Effector CD4-positive, alpha-beta T cell (primary cell): ENCODE data around the gene SFXN2.
A peak's percentile ranks its signal among the peaks of the same experiment; 100 is the strongest.
"Not testable (repeated sequence)": the region's sequence is repeated elsewhere in the genome, so short reads cannot be mapped to it uniquely, and the experiment has no call there.

Experiments used
- DNase-seq: peaks from one replicate; pipeline ENCODE4 v3.0.0-alpha.2; 2020

Gene SFXN2

DNA sequence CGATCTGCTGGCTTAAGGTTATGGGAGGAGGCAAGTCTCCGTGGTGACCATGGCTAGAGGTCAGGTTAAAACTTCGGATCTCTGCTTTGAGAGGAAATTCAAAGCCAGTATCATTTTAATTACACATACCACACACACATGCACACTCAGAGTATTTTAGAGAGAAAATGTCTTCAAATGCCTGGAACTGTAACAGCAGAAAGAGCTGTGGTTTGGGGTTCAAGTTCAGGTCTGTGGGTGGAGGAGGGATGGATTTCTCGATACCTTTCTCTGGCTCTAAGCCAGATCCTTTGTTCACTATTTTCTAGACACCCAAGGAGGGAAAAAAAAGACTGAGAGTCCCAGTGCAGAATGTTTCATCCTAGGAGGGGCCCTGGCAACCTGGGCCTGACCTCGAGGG, 32.7 kb upstream of the SFXN2 start:
- DNase-seq: no peak

DNA sequence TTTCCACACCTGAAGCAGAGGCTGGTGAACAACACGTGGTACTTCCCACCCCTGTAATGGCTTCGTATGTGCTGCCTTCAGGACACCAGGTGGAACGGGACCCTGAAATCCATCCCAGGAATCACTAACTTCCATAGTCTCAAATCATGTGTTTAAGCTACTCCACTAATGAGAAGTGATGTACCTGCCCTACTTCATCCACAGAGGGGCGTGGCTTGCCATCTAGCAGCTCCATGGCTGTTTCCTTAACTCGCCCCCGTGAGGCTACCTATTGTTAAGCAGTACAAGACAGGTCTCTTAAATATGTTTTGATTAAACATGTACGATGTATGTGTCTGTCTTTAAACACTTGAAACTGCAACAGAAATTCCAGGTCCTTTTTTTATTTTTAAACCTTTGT, 32.0 kb upstream of the SFXN2 start:
- no peak for DNase-seq

DNA sequence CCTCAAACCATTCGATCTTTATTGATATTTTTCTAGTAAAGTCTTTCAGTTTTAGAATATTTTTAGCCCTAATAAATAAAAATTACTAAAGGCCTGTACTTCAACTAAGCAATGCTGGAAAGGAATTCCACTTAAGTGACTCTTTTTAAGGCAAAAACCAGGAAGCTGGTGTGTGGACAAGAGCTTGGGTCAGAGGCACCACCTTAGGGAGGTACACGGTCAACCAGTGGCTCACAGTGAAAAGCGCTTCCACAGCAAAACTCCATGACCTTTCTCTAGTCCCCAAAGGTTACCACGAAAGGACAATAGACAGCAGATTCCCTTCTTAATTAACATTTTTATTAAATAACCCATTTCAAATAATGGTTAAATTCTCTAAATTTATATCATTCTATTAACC, 31.5 kb upstream of the SFXN2 start:
- no peak for DNase-seq

DNA sequence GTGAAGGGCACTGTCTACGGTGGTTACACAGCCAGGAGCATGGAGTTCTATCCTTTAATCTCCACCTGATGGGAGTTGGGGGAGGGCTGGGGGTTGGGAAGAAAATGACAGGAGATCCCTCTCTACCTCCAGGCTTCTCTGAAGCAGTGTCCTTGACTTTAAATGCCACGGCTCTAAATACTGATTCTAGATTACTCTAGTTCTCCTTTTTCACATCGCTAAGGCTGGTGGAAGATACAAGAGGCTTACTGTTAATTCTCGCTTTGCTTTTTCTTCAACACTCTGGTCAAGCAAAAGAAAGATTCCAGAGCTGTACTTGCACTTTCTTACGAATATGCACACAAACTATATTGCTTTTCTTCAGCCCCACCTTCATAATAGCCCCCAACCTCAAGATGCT, 30.7 kb upstream of the SFXN2 start:
- no peak for DNase-seq

DNA sequence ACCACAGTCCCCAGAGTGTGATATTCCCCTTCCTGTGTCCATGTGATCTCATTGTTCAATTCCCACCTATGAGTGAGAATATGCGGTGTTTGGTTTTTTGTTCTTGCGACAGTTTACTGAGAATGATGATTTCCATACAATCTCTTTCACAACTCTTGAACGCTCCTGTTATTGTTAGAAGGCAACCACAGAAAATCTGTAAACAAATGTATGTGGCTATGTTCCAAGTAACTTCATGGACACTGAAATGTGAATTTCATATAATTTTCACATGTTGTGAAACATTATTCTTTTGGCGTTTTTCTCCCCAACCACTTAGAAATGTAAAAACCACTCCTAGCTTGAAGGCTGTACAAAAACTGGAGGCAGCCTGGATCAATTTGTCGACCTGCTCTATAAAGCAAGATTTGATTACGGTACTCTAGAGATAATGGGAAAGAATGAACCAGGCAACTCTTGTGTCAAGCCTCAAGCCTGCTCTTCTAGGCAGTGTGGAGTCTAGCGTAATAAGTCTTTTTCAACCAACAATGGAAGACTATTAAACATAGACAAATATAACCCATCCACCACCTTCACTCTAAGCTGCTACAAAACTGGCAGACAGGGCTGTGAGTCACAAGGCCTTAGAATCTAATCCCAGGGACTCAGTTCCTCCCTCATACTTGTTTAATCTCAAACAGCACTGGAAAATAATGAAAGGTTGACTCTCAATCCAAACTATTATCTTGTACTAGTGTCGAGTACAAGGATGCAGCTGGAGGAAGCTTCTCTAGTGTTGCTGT, 23.0 kb upstream of the SFXN2 start:
- DNase-seq: no peak

DNA sequence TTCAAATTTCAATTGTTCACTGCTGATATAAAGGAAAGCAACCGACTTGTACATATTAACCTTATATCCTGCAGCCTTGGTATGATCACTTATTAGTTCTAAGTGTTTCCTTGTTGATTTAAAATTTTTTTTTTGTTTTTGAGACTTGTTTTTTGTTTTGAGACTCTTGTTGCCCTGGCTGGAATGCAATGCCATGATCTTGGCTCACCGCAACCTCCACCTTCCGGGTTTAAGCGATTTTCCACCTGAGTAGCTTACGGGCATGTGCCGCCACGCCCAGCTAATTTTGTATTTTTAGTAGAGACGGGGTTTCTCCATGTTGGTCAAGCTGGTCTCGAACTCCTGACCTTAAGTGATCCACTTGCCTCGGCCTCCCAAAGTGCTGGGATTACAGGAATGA, 19.0 kb upstream of the SFXN2 start:
- not testable (repeated sequence) for DNase-seq

DNA sequence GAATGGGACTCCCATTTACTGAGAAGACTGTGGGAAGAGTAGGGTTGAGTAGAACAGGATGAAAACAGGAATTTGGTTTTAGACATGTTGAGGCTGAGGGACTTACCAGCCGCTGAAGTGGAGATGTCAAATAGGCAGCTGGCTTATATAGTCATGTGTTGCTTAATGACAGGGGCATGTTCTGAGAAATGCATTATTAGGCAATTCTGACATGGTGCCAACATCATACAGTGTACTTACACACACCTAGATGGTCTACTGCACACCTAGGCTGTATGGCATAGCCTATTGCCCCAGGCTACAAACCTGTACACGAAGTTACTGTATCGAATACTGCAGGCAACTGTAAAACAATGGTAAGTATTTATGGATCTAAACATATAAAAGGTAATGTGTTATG, 17.7 kb upstream of the SFXN2 start:
- DNase-seq: no peak

DNA sequence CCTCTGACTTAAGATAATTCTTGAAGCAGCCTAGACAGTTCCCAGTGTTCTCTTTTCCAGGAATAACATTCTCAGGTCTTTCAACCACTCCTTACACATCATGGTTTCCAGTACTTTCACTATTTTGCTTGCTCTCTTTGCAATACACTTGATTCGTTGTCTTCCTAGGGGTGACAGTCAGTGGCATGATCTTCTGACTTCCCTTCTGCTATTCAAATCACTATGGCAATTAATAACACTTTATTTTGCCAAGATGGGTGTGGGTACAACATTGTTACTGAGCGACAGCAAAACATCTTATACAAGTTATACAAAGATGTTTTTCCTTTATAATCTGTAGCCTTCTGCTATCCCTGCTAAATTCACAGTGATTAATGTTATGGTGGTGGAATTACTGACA, 15.5 kb upstream of the SFXN2 start:
- DNase-seq: no peak

DNA sequence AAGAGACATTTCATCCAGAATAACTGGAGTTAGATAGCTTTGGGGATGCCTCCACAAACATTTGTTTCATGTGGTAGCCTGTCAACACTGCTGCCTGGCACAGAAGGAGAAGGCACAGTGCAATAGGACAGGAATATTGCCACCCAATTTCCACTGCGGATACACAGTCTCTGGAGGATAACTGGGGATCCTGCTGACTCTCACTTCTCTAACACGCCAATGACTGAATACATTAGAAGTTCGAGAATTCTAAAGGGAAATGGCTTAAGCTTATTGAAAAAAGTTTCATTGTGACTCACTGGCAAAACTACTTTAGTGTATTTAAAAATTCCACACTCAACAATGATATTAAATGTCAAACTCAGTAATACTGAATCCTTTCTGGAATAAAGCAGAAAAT, 13.2 kb upstream of the SFXN2 start:
- no peak for DNase-seq

DNA sequence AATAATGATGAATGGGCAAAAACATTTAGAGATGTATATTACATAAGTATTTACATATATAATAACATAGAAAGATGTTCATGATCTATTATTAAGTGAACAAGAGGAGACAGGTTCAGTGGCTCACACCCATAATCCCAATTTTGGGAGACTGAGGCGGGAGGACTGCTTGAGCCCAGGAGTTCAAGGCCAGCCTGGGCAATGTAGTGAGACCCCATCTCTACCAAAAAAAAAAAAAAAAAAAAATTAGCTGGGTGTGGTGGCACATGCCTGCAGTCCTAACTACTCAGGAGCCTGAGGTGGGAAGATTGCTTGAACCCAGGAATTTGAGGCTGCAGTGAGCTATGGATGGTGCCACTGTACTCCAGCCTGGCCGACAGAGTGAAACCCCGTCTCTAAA, 12.6 kb upstream of the SFXN2 start:
- DNase-seq: no peak

DNA sequence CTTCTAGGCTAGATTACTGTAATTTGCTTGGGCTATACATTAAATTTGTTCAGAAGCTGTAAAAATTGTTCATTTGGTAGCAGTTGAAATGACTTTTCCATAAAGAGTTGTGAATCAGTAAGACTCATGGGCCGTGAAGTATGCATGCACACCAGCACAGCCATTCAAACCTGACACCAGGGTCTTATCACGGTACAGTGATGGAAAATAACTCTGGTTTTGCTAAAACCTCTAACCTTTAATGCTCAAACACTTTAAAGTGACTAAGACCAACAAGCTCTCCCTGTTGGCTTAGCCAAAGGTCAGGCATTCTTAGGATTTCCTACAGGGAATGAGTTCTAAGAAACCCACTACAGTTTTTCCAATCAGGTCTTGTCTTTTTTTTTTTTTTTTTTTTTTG, 11.7 kb upstream of the SFXN2 start:
- DNase-seq: no peak

DNA sequence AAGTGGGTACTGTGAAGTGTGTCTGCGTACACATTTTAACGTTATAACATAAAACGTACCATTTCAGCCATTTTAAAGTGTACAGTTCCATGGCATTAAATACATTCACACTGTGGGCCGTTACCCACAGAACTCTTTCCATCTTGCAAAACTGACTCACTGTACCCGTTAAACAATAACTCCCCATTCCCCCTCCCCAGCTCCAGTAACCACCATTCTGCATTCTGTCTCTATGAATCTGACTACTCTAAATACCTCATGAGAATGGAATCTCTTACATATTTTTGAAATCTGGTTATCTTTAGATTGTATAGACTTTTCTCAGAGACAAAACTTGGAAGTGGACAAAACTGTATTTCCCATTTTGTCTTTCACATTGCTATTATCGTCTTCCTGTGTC, 9.5 kb upstream of the SFXN2 start:
- DNase-seq: no peak

DNA sequence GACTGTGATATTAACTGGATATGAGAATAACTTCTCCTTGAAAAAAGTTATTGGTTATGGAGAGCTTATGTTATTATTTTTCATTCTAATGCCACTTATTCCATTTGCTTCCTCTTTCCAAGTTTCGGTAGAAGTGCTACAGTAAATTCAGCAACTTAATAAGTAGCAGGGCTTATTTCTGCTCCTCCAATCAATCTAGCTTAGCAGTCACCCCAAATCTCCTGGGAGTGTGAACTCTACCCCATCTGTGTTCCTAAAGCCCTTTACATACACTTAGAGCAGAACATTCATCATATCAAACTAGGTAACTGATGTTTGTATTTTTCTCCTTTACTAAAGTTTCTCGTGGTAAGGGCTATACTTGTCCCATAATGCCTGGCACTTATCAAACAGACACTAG, 8.9 kb upstream of the SFXN2 start:
- no peak for DNase-seq

DNA sequence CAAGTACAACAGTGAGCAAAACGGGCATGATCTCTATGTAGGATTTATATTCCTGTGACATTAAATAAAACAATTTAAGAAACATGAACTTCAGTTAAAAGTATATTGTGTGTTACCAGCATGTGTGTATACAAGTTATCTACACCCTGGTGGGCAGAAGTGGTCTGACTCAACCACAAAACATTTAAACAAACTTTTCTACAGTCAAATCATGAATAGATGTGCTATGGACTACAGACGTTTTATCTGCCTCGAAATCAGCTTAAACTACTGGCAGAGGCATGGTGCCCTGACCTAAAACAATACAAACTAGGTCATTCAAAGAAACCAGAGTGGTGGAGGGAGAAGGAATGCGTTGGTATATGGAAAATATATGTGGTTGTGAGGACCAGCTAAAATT, 3.8 kb upstream of the SFXN2 start:
- DNase-seq: no peak

DNA sequence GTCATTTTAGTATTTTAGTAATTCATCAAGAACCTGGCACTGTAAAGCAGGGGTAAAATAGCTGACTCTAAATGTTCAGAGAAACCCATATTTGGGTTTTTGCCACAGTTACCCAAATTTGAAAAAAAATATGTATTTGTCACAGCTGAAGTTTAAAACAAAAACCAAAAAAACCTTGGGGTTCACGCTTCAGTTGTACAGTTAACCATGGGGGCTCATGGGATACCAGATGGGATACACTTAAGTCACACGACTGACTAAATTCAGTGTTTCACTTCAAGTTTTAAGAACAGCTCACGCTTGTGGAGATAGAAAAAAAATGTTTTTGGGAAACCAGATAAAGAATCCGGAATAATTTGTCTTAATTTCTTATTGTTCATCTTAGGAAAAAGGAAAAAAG, 2.3 kb upstream of the SFXN2 start:
- DNase-seq: no peak

DNA sequence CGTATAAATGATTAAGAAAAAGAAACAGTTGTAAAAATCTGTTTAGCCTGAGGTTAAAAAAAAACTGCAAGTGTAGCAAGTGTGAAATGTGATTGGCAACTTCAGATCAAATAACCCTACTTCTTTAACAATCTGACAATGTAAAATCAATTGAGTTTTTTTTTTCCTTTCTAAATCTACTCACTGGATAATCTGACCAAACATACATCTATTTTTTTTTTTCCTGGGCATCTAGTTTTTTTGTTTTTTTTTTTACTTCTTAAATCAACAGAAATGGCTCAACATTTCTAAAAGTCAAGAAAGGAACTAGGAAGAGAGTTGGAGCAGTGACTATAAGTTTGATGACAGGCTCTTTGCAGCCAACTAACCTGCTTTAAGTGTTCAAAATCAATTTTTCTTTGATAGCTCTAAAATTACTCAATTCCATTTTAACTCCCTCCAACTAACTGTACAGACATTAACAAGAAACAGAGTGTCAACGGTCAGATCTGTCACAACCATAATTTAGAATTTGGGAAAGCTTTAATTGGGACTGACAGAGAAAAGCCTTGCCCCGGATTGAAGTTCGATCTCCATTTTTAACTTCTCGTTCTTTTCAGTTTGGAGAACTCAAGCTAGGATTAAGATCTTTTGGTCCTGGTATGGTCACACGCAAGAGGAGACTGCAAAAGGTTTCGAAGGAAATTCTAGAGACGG, 1.4 kb upstream of the SFXN2 start:
- no peak for DNase-seq

DNA sequence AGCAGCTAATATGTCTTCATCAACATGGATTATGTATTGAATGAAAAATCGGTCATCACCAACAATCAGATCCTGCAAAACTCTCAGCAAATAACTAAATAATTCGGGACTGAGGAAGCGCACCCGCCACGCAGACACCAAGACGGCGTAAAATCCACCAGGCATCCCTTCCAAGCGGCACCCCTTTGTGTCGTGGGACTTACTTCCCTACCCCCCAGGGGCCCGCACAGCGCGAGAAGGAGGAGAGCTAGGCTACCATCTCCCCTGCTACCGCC, 960 bp upstream of the SFXN2 start:
- peak; percentile 61 for DNase-seq

DNA sequence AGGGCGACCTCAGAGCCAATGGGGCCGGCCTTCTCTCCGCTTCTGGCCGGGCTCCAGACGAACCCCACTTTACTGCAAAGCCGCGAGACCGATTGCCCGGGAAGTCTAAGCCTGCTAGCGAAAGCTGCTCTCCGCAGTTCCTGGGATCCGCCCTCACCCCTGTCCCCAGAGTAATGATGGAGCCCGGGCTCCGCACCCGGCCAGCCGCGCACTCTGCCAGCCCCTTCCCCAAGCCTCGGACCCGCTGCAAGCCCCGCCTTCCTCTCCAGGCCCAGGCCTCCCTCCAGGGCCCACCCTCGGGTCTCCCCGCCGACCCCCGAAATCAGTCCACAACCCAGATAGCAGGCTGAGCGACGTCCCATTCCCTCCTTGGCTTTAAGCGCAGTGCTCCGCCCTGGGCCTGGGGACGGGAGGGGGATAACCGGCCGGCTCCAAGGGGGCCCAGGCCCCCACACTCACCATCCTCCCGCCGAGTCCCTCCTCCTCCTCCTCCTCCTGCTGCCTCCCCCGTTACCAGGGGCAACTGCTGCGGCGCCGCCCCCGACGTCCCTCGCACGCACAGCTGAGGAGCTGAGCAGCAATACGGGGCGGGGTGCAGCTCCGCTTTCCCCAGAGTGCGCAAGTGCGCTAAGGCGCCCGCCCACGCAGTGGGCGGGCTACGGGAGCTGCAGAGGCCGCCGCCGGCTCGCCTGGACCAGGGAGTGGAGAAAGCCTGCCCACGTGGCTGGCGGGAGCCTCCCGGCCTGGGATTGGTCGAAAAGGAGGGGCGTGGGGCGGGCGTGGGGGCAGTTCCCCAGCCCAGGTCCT, 419 bp upstream of the SFXN2 start, which contains the start of gene ARL3:
Gene ARL3 (minus strand): TSS at position 584 of the 807 bp plus-strand sequence. CDS start 122 bp downstream, at position 462.
- DNase-seq: peak; percentile 88

DNA sequence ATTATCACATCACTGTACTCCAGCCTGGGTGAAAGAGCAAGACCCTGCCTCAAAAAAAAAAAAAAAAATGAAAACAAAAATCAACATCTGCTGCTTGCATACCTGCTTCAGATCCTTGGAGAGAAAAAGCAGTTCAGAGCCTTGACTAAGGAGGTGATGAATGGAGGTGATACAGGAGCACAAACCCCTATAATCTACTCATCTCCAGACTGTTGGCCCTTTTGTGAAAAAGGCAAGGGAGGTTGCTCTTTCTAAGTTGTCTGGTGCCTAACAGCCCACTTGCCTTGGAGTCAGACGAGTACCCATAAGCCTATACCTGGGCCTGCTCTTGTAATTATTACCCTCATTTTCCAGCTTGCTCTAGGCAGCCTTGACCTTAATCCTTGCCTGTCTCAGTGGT, 1.4 kb downstream of the SFXN2 start:
- no peak for DNase-seq

DNA sequence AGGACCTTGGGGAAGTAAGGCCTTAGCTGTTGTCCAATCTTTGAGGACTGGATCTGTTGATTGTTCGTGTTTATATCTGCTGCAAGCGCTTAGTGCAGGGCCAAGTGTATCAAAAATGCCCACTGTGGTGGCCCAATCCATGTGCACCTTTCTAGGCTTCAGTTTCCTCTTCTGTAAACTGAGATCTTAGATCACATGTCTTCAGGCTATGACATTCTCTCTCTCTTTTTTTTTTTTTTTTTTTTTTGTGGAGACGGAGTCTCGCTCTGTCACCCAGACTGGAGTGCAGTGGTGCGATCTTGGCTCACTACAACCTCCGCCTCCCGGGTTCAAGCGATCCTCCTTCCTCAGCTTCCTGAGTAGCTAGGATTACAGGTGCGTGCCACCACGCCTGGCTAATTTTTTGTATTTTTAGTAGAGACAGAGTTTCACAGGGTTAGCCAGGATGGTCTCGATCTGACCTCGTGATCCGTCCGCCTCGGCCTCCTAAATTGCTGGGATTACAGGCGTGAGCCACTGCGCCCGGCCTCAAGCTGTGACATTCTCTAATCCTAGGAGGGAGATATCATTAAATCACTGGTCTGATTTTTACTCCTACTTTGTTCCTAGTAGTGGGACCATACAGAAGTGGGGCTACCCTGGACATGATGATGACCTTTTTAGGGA, 2.6 kb downstream of the SFXN2 start:
- not testable (repeated sequence) for DNase-seq

DNA sequence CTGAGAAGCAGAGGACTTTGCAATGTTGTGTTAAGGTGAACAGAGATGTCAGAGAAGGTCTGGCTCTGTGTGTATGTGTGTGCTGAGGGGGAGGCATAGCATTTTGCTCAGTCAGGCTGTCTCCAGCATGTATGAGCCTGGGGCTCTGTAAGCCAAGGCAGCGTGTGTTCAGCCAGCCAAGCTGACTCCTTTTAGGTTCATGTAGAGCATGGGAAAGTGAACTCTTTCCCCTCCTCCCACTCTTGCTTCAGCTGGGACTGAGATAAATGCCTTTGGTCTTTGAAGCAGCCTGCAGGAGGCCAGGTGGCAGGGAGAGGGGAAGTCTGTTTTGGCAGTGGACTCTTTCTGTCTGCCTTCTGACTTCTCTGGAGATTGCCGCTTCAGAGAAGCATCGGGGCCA, 3.8 kb downstream of the SFXN2 start:
- DNase-seq: no peak

DNA sequence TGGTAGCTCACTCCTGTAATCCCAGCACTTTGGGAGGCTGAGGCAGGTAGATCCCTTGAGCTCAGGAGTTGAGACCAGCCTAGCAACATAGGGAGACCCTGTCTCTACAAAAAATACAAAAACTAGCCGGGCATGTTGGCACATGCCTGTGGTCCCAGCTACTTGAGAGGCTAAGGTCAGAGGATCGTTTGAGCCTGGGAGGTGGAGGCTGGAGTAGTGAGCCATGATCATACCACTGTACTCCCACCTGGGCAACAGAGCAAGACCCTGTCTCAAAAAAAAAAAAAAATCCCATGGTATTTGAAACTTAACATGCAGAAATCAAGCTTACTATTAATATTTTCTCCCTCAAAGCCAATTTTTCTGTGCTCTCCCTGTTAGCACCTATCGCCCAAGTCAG, 5.9 kb downstream of the SFXN2 start:
- no peak for DNase-seq

DNA sequence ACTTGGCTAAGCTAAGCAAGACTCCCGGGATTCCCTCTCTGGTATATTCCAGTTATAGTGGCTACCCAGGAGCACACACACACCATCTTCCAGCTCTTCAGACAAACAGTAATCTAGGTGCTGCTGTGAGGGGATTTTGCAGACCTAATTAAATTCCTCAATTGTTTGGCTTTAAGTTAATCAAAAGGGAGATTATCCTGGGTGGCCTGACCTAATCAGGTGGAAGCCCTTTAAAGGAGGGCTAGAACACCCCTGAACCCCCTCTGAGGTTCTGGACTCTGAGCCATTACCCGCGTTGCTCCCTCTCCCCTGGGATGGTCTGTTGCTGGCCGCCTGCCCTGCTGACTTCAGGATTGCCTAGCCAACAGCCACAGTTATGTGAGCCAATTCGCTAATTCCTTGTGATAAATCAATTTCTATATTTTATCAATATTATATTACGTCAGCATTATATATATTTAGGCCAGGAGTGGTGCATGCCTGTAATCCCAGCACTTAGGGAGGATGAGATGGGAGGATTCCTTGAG, 6.4 kb downstream of the SFXN2 start:
- DNase-seq: no peak
